ENCODE measurements around the gene PRMT1. TPM values are rescaled to one million over a fixed set of nuclear protein-coding genes. Genes with fewer than 3 reads are reported as not detected.
A peak's percentile ranks its signal among the peaks of the same experiment; 100 is the strongest.

Gene PRMT1
- total and polyA plus RNA-seq, 2 of the 13 experiments (the other 11 are each of a cell fraction or from before 2014, with no cell fraction given) = 324 to 374 TPM

GRCh38 chr19:49665351-49666119 lies 11.5 kb upstream of the PRMT1 start, which contains the start of the genes BCL2L12 and IRF3 (continued):
- TF ChIP-seq ZNF260 (CRISPR knock-in tag; IDR thresholded peaks at IDR 0.05; ENCODE audit: borderline replicate concordance, low read depth) (no peak), ZC3H13 (CRISPR knock-in tag; IDR thresholded peaks at IDR 0.05) (no peak), ZNF597 (CRISPR knock-in tag; IDR thresholded peaks at IDR 0.05) (no peak), CREBL2 (CRISPR knock-in tag; IDR thresholded peaks at IDR 0.05; ENCODE audit: borderline replicate concordance) (no peak), SRSF4 (IDR thresholded peaks at IDR 0.05; ENCODE audit: low read depth, low read length, poor library complexity, severe bottlenecking) (no peak), ZNF503 (CRISPR knock-in tag; IDR thresholded peaks at IDR 0.05) (peak; percentile 43; the same call in 1 of the 2 replicates), AGO1 (IDR thresholded peaks at IDR 0.05; ENCODE audit: low read depth, low read length, poor library complexity, severe bottlenecking) (no peak), ZNF652 (CRISPR knock-in tag; IDR thresholded peaks at IDR 0.05; ENCODE audit: borderline replicate concordance, low read depth) (no peak), ZNF605 (CRISPR knock-in tag; IDR thresholded peaks at IDR 0.05) (peak; percentile 77), MXD1 (CRISPR knock-in tag; IDR thresholded peaks at IDR 0.05) (0 out of 2 replicates have a peak, but pooled peaks have one; percentile 53), TRIM22 (IDR thresholded peaks at IDR 0.05) (no peak), HNF4A (CRISPR knock-in tag; IDR thresholded peaks at IDR 0.05) (no peak), ZNF282 (IDR thresholded peaks at IDR 0.05; ENCODE audit: partially characterized antibody) (no peak), SP2 (CRISPR knock-in tag; IDR thresholded peaks at IDR 0.05) (no peak), PLRG1 (conservative IDR thresholded peaks at IDR 0.05) (no peak), ZNF296 (CRISPR knock-in tag; conservative IDR thresholded peaks at IDR 0.05) (no peak), ZNF451 (CRISPR knock-in tag; IDR thresholded peaks at IDR 0.05) (no peak), ZNF766 (CRISPR knock-in tag; IDR thresholded peaks at IDR 0.05; ENCODE audit: borderline replicate concordance) (0 out of 2 replicates have a peak, but pooled peaks have one; percentile 27), NCOR1 (IDR thresholded peaks at IDR 0.05; ENCODE audit: borderline replicate concordance, low read length) (peak; percentile 24; the same call in 1 of the 2 replicates), NCOA5 (CRISPR knock-in tag; IDR thresholded peaks at IDR 0.05) (no peak), ZSCAN31 (CRISPR knock-in tag; IDR thresholded peaks at IDR 0.05; ENCODE audit: low read depth) (no peak; the same call in 1 of the 2 replicates), ISL2 (CRISPR knock-in tag; IDR thresholded peaks at IDR 0.05) (0 out of 2 replicates have a peak, but pooled peaks have one; percentile 34), HCFC1 (IDR thresholded peaks at IDR 0.05; ENCODE audit: low read depth, low read length) (peak; percentile 20; the same call in 1 of the 2 replicates), REL (CRISPR knock-in tag; conservative IDR thresholded peaks at IDR 0.05) (no peak), REPIN1 (CRISPR knock-in tag; IDR thresholded peaks at IDR 0.05; ENCODE audit: borderline replicate concordance, low read depth) (no peak), RBM39 (IDR thresholded peaks at IDR 0.05; ENCODE audit: low read depth, low read length, poor library complexity, severe bottlenecking) (peak; percentile 44)

Data from HepG2 (cell line).